CD4-positive, alpha-beta T cell treated with Interferon alpha-2 for 1 hour (primary cell): Measurements from ENCODE around the gene HIPK2.

Experiments
- DNase-seq, 2 donors: peaks; one replicate each; pipeline ENCODE4 v3.0.0-alpha.2; 2020 to 2022

The HIPK2 gene

DNA sequence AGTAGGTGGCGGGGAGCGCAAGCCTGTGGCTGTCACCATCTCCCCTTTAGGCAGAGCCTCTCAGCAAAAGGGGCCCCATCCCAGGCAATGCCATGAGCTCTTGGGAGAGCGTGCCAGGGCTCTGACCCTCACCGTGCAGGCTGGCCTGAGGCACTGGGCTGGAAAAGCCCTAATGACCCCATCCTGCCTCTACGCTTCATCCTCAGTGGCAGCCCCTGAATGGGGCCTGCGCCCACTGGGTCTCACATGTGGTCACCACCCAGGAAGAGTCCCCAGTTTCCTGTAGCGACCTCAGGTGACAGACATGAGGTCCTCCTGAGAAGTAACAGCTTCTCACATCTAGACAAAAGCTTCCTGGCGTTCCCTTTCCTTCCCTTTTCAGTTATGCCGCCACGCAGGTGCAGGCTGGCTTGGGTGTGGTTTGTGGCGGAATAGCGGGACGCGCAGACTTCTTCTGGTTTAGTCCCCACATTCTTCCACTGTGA, 195.1 kb downstream of the HIPK2 start:
- no peak for DNase-seq

DNA sequence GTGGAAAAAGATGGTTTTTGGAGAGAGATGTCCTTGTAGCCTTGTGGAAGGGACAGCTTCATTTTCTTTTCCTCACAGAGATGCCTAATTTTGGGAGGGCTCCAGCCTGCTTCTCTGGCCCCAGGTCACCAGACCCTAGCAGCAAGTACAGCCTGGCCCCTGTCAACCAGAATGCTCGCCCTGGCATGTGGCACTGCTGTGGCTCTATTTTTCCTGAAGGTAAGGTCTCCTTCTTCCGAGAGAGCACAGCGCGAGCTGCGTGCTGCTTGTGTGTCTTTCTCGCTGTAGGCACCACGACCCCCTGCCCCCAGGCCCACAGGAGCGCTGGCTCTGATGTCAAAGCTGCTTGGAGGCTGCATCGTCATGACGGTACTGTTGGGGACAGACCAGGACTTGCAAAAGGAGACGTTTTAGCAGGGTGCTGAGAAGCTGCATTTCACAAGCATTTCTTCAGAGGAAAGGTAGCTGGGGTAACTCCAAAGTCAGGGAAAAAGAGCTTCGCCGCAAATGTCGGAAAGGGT, 195.6 kb downstream of the HIPK2 start:
- DNase-seq: no peak

DNA sequence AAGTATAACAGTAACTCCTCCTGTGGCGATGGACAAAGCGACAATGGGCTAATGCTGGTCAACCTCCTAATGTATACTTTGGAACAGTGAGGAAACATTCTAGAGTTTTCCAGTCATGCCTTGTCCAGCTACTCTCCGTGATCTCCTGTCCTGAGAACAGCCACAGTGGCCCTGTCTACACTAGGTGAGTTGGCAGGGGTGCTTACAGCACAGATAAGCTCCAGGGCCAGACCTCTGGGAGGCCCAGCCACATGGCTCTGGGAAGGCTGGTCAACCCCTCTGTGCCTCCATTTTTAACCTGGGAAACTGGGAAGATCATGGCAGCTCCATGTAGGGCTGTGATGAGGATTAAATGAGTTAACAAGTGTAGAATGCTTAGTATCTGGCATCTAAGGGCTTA, 197.4 kb downstream of the HIPK2 start:
- no peak for DNase-seq

DNA sequence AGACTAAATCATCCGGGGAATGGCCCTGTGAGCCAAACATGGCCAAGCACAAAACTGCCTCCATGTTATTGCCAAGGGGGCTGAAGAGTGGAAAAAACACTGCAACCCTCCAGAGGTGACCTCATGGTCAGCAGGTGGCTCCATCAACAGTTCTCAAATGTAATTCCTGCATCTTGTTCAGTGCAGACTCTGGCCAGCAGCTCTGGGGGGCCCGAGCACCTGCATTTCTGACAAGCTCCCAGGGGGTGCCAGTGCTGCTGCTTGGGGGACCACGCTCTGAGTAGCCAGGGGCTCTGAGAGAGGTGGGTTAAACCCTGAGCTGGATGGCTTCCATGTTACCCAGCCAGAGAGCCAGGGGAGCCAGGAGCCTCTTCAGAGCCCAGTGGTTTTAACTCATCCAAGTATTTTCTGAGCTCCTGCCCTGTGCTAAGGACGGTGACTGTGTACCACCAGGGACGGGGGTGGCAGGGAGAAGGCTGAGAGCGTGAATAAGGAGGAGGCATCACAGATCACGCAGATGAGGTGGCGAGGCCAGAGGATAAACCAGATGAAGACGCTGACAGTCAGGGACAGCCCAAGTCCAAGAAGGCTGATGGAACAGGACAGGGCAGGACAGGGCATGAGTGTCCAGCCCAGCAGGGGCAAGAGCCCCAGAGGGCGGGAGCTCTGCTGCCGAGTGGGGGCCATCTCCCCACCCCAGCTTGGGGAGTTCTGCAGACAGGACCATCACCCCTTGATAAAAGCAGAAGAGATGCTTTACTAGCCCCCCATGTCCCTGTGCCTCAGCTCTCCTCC, 201.4 kb downstream of the HIPK2 start:
- no peak for DNase-seq

DNA sequence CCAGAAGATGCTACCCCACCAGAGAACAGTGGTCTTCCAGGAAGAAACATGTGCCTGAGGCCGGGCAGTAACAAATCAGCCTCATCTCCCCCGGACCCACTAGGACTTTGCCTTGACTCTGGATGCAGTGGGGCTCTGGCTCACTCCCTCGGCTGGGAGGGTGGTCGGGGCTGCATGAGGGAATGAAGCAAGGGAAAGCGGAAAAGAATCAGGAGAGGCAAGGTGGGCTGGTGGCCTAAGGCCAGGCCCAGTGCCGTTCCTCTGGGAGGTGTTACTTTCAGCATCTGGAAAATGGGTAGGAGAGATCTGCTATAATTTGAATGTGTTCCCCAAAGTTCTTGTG, 202.5 kb downstream of the HIPK2 start:
- no peak for DNase-seq

DNA sequence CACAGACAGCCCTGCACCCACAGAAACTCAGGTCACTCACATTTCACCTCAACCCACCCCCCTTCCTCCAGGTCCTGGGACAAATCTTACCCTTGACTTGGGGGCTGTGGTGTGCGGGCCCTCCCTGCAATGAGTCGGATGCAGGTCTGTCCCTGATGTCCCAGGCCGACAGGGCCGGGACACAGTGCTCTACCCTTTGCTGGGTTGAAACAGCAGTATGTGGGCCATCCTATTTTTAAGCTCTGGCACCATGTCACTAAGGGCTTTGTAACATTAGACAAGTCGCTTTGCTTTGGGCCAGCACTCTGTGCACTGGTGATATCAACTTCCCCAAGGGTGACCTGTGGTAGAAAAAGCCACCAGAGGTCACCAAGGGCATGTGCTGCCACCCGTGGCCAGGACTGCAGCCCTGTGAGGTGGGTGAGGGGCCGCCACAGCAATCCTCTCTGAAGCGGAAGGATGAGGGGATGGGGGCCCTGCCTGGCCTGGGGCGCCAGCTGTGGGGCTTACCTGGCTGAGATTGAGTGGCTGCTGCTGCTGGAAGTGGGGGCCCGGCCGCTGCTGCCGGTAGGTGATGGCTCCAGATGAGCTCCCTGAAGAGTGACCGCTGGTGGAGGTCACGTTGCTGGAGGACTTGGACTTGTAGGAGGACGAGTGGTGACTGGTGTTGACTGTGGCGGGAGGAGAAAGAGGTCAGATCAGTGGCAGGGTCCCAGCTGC, 203.0 kb downstream of the HIPK2 start:
- no peak for DNase-seq

DNA sequence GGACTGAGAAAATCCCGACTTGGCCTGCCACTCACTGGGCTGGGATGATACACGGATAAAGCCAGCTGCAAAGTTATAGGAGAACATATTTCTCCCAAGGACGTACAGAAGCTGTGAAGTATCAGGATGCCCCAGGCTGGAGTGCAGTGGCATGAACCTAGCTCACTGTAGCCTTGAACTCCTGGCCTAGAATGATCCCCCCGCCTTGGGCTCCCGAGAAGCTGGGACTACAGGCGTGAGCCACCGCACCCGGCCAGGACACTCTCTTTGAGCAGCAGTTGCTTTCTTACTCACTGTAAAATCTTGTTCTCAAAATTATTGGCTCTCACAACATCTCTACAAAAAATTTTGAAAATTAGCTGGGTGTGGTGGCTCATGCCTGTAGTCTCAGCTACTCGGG, 203.9 kb downstream of the HIPK2 start:
- no peak for DNase-seq

DNA sequence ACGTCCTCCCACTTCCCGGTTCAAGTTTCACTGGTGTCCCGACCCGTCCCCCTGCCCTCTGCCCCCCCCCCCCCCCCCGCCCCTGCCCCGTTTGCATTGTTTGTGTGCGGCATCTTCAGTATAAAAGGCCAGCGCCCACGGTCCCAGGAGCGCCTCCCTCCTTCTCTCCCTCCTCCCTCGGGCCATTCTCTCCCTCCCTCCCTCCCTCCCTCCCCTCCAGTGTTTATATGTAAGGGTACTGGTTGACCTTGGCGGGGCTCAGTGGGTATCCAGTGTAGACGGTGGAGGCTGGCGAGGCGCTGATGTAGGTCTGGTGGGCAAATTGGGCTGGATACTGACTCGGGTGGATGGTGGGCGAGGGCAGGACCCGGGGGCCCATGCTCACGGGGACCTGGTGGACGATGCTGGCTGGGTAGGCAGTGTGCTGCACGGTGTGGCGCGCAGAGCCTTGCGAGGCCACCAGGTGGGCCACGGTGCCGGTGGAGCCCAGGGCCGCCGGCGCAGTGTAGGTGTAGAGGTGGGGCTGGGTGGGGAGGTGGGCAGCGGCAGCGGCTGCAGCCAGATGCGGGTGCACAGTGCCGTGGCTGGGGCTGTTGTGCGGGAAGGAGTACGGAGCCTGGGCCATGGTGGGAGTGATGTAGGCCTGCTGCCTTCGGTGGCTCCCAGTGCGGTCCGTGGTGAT, 205.0 kb downstream of the HIPK2 start:
- no peak for DNase-seq

DNA sequence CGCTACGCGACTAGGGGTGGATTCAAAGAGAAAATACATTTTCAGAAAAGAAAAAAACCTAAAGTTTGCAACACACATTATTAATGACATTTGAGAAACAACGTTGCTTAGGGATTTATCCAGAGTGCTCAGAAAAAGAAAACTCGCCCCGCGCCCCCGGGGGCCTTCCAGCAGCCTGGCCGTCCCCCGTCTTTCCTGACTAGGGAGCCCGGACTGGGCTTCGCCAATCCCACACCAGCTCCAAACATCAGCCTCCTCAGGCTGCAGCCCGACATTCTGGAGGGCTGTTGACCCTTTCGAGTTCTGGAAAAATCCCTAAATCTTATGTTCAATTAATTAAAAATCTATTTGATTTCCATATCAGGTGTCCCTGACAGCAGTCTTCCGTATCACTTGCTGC, 205.7 kb downstream of the HIPK2 start:
- no peak for DNase-seq

DNA sequence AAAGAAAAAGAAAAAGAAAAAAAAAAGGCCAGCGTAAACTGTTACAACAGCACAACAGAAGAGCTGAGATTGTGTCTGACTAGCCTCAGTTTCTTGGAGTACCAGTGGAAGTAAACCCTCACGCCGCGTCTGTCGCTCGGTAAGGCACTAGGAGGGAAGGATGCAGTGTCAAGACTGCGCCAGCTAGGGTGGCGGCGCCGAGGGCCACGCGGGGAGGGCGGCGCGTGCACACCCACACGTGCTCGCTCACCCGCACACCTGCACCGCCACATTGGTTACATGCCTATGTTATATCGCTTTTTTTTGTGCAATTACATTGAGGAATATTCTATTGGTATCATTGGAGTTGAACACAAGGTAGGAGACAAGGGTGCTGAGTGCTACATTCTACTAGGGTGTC, 206.1 kb downstream of the HIPK2 start:
- no peak for DNase-seq

DNA sequence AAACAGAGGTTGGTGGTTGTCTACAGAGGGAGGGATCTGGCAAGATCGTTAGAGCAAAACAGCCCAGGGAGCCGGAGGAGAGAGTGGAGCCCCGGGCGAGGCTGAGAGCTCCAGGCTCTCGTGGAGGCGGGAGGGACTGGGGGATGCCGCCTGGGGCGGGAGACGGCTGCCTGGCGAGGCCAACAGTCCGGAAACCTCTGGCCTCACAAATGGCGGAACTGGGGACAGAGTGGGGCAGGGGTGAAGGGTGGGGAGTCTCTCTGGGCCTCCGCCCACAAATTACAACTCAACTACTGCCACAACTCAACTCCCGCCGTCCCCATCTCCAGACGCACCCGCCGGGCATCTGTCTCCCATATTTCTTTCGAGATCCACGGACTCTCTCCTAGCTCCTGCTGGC, 206.6 kb downstream of the HIPK2 start:
- no peak for DNase-seq

DNA sequence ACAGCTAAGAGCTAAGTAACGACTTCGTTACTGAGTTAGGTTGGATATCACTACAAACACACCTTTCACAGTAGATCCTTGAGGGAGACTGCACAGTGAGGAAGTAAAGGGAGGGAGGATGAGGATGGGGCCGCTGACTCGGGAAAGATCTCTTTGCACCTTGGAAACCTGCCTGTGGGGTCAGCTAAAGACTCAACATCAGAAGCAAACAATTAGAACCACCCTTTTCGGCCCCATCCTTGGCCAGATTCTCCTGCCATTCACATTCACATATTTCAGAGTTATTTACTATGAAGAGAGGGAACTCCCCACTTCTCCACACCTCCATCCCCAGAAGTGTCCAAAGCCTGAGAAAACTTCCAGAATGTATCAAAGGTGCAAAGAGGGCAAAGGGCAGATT, 207.2 kb downstream of the HIPK2 start:
- DNase-seq: no peak

DNA sequence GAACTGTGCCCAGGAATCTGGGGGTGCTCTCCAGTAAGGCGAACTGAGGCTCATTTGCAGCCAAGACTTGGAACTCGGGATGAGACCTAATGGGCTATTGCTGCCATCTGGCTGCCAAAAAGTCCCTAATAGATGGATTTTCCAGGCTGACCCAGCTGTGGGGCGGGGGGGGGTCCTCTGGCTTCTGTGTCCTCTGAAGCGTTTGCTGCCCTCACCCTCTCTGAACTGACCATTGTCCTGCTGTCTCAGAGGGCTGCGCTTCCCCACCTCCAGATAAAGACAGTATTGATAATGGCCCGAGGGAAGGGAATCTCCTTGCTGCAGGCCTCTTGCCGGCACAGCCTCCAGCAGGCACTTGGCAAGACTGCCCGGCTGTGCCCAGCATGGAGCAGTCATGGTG, 207.7 kb downstream of the HIPK2 start:
- no peak for DNase-seq

DNA sequence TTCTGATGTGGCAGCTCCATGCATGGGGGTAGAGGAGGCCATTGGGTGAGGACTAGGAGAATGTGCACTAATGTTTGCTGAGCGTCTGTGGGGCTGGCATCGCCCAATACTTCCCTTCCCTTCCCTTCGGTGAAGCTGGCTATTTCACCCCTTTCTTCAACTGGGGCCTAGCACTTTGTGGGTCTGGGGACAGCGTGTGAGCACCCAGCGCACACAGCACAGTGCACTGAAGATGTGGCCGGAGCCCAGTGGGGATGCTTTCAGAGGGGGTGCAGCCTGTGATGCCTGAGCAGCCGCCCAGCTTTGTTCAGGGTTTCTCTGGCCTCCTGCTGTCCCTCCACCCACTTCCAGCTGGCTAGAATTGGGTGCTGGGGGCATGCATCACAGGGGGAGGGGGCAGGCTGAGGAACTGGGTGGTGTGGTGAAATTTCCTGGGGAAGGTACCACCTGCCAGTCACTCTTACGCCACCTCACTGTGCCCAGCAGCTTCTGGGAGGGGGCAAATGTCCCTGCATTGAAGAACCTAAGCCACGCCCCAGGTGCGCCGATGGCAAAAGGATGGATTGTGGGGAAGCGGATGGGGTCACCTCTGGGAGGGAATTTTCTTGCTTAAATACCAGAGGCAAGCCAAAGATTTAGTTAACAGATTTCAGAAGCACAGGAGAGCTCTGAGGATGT, 208.8 kb downstream of the HIPK2 start:
- DNase-seq: no peak

DNA sequence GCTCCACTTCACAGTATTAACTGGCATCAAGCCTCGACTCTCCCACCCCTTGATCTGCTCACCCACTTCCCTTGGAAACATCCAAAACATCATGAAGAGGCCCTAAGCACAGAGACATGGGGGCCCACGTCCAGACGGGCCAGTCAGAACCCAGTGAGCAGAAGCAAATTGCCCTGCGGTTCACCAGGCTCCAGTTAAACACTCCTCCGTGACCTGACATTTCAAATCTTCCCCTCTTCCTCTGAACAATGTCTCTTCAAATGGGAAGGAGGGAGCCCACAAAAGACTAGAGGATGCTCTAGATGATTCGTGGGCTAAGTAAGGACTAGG, 209.5 kb downstream of the HIPK2 start:
- no peak for DNase-seq

DNA sequence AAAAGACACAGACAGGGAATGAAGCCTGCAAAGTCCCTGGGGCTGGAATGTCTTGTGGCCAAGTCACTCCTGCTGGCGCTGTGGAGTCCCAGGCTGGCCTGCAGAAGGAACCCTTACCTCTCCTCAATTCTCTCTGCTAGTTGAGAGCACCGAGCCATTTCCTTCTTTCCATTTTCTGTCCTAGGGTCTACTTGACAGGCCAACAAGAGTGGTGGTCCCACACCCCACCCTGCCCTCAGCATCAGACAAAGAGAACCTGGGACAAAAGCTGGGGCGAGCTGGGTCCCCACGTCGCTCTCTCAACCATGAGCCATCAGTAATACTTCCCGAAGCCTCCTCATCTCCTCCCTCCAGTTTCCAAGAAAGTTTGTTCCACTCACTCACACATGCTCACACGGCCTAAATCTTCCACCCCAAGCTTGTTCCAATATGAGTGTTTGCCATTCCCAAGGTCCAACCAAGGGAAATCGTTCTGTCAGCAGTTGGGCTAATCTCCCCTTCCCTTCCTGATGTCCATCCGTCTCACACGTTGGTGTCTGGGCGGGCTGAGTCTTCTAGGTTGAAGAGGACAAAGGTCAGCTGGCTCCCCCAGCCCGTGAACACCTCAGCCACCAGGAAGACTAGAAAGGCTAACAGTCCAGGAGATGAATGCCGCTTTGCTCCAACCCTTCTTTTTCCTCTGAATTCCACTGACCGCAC, 210.0 kb downstream of the HIPK2 start:
- no peak for DNase-seq

DNA sequence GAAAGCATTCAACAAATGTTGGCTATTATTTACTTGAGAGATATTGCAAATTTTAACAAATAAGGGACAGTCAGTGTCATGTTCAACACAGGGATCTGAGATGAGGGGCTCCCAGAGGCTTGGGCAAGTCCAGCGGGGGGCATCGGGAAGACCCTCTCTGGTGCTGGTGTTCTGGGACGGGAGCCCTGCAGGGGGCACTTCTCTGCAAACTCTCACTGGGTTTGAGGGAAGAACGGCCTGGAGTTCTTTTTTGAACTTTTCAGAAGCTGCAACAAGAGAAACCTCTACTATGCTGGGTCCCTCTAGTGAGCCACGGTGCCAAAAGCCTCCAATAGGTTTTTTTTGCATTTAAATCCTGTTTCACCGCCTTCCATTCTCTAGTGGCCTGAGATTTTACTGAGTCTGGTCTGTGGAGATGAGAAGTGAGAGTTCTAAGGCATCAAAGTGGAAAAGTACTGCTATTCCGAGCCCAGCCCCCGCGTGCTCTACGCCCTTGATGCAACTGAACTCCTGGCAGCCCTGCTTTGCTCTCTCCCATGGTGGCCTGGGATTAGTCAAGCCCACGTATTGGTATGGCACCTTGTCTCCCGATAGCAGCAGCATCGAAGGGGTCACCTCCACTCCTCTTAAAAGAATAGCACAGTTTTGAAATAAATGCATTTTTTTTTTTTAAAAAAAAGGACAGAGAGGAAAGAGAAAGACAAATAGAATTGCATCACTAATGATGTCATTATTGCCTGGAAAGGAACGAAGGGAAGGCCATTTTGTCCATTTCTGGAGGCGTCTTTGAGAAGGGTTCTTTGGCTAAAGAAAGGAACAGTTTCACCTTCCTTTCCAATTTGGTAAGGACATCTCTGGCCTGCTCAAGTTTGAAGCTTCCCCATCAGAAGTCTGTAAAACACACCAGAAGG, 210.8 kb downstream of the HIPK2 start:
- DNase-seq: no peak

DNA sequence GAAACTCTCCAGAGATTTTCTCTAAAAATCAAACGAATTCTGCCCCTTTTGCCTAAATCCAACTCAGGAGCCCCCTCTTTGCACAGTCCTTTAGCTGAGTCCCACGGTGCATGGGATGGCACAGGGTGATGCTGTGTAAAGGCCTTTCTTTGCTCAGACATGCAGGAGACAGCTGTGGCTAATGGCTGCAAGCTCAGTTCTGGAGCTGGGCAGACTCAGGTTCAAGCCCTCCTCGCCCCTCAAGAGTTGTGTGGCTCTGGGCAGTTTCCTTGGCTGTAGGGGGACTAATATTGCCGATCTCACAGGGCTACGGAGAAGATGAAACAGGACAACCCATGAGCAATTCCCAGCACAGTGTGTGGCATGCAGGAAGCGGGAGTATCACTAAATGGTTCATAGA, 211.7 kb downstream of the HIPK2 start:
- DNase-seq: no peak

DNA sequence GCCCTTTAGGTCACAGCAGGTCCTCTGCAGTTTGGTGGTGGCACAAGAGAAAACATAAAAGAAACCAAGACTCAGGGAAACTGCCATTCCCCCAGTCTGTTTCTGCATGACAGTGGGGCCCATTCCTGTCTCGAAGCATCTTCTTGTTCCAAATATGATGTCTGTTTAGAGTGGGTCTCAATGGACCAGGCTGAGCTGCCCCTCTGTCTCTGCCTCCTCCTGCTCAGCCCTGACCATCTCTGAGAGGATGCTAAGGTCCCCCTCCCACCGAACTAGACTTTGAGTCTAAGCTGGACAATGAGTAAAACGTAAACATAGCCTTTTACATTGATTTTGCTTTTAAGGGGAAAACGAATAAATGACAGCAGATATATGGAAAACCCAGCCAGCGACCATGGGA, 213.9 kb downstream of the HIPK2 start:
- no peak for DNase-seq

DNA sequence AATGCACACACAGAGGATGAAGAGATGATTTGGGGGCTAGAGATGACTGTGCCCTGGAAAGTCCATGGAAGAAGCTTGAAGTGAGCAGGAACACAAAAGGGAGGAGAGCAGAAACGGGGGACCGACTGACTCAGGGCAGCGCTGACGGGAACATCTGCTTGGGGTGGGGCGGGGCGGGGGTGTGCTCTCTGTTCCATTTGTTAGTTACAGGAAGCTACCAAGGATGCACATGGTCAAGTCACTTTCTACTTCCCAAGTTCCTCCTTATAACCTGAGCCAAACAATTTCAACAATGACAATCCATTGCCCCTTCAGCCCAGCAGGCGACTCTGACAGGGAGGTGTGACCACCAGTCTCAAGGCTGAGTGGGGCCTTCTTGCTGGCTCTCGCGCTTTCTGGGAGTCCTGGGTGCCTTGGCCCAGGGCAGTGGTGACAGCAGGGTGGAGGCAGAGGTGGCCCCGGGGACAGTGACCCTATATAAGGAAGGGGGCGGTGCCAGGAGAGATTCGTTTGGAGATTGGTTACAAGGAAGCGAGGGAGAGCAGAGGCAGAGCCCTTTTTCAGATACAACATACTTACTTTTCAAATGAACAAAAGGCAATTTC, 214.7 kb downstream of the HIPK2 start:
- DNase-seq: no peak

DNA sequence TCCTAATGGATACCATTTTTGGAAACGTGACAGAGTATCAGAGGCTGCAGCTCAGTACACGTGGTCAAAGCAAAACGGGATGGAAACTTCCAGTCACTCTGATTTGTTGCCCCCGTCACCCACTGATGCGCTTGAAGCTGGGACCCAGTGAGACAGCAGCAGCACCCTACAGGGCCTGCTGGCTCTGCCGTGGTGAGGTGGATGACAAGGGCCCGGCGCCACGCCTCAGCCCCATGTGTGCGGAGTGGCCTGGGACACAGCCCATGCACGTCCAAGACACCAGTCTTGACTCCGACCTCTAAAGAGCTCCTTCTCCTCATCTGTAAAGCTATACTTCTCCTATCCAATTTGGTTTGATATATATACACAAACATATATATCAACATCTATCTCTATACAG, 215.3 kb downstream of the HIPK2 start:
- DNase-seq: no peak
